Myometrial cell (primary cell): ENCODE data around the gene OR52E4. TPM values are rescaled to one million over a fixed set of nuclear protein-coding genes. Genes with fewer than 3 reads are reported as not detected.

Experiments used
- total RNA-seq: library from RNA; depleted of rRNA; stranded (reverse); fragments of >200 nt; gene quantifications from 2 replicates; pipeline ENCODE4 v1.2.3, GENCODE V29; 2015

Gene OR52E4
- total RNA-seq: not detected in 2 replicates

DNA sequence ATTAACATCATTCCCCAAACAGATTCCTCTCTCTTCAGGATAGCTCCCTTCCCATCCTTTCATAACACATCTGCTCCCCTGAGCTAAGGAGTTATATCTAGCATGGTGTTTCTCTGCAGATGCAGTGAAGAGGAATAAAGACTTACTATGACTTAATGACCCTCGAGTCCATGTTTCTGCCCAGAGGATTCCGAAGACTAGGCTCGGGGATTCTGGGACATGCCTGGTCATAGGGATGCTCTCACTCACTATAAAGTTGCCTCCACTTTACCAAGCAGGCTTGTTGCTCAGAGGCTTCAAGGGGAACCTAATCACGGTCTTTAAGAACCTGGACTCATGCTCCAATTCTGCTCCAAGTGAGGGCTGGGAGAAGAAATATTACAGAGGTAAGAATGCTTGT, at the start of gene OR52E4:
OR52E4 (plus strand) TSS at position 301 of the 400 bp plus-strand sequence. CDS start 3,664 bp downstream, outside the sequence.

DNA sequence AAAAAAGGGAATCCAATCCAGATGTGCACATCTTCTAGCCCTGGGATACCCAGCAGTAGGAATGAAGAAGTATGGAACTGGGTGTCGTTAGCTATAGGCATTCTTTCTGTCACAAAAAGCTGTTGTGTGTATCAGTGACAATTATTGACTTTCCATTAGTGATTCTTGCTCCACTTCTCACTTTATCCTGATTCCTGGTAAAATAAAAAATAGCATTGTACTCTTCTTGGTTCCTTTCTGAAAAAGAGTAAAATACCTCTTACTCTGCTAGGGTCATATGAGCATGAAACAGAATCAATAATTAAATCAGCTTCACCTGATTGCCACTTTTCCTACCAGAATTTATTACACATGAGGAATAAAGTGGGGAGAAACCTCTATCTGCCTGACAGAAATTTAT, 38.6 kb upstream of the OR52E4 start, which contains the start of gene OR52E6:
OR52E6 (minus strand) TSS at position 101 of the 400 bp plus-strand sequence; CDS start at position 101, 0 bp downstream.

DNA sequence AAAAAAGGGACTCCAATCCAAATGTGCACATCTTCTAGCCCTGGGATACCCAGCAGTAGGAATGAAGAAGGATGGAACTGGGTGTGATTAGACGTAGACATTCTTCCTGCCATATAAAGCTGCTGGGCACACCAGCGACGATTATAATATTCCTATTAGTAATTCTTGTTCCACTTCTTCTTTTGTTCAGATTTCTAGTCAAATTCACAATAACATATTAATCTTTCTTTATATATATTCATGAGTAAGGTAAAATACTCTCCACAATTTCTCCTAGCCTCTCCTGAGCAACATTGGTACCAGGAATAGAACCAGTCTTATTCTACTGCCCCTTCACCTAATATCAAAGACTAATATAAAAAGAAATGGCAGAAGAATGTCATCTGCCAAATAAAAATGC, 22.8 kb upstream of the OR52E4 start, which contains the start of gene OR52E8:
OR52E8 (minus strand) TSS at position 101 of the 400 bp plus-strand sequence; CDS start at position 101, 0 bp downstream.

DNA sequence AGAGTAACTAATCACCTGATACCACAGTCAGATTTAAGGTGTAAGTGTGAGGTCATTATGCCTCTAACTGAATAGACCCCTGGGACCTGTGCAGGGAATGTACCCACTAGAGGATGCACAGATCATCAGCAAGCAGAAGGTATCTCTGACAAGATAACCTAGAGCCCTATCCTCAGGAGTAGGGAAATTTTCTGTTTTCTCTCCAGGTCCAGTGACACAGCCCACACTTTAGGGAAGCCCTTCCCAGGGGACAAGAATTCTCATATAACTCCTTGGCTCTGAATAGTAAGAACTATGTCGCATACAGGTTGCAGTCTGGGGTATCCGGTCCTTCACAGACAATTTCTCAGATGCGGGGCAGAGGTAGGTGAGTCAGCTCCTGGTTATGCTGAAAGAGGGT, 12.5 kb downstream of the OR52E4 start, which contains the start of gene OR52E5:
OR52E5 (plus strand) TSS at position 301 of the 400 bp plus-strand sequence. CDS start 7,569 bp downstream, outside the sequence.

Other genes starting within 250 kb of the OR52E4 start
- 22.8 and 31.9 TPM in 2 replicates for gene TRIM5, start 195.6 kb upstream of the OR52E4 start, total RNA-seq
- gene TRIM22, start 190.8 kb upstream of the OR52E4 start, total RNA-seq: 49.6 and 55.1 TPM in 2 replicates
- not detected in 2 replicates for gene OR56B1, start 144.2 kb upstream of the OR52E4 start, total RNA-seq
- not detected in 2 replicates for gene OR52N4, start 126.4 kb upstream of the OR52E4 start, total RNA-seq
- not detected in 2 replicates for gene OR52N5, start 97.3 kb upstream of the OR52E4 start, total RNA-seq
- gene OR52N1, start 89.4 kb upstream of the OR52E4 start, total RNA-seq: not detected in 2 replicates
- gene OR52N2, start 71.7 kb upstream of the OR52E4 start, total RNA-seq: not detected in 2 replicates
- gene OR52E6, start 38.7 kb upstream of the OR52E4 start, total RNA-seq: not detected in 2 replicates
- not detected in 2 replicates for gene OR52E8, start 22.9 kb upstream of the OR52E4 start, total RNA-seq
- gene OR52E5, start 12.6 kb downstream of the OR52E4 start, total RNA-seq: not detected in 2 replicates
- not detected in 2 replicates for gene OR56A3, start 61.6 kb downstream of the OR52E4 start, total RNA-seq
- gene OR56A5, start 87.9 kb downstream of the OR52E4 start, total RNA-seq: not detected in 2 replicates
- not detected in 2 replicates for gene OR52L1, start 106.4 kb downstream of the OR52E4 start, total RNA-seq
- gene OR56A4, start 126.3 kb downstream of the OR52E4 start, total RNA-seq: not detected in 2 replicates
- not detected in 2 replicates for gene OR56A1, start 150.1 kb downstream of the OR52E4 start, total RNA-seq
- gene OR56B4, start 227.1 kb downstream of the OR52E4 start, total RNA-seq: not detected in 2 replicates